GM12874 (cell line): ENCODE measurements around the gene PNPLA8.

Source experiments
- CTCF ChIP-seq: IDR thresholded peaks from 2 replicates; pipeline ENCODE4 v1.5.1; 2011; ENCODE audit warnings: low read depth, mild to moderate bottlenecking, control low read depth, low read length, moderate library complexity; ENCODE audit not compliant: insufficient read depth

The PNPLA8 gene

GRCh38 chr7:108517951-108518350 is 8.0 kb downstream of the PNPLA8 start:
- TF ChIP-seq CTCF, result no peak

GRCh38 chr7:108515630-108516029 is 10.3 kb downstream of the PNPLA8 start:
- no peak for TF ChIP-seq CTCF

- TF ChIP-seq CTCF, result no peak
Observed at GRCh38 chr7:108515013-108515412, 10.9 kb downstream of the PNPLA8 start.

GRCh38 chr7:108511939-108512338 is 14.0 kb downstream of the PNPLA8 start:
- TF ChIP-seq CTCF, result no peak

GRCh38 chr7:108503112-108504026 is 22.6 kb downstream of the PNPLA8 start:
- no peak for TF ChIP-seq CTCF

- no peak for TF ChIP-seq CTCF
Observed at GRCh38 chr7:108499566-108499965, 26.4 kb downstream of the PNPLA8 start.

GRCh38 chr7:108498481-108498880 is 27.5 kb downstream of the PNPLA8 start:
- no peak for TF ChIP-seq CTCF
